ENCODE measurements around the gene TTK.

- TF ChIP-seq CTCF (IDR thresholded peaks at IDR 0.05) (no peak), POLR2A (IDR thresholded peaks at IDR 0.05) (no peak), EP300 (IDR thresholded peaks at IDR 0.05) (no peak)
Measured at GRCh38 chr6:80077067-80077466, 72.6 kb downstream of the TTK start.

Data from tibial nerve (tissue), 4 donors.